Natural killer cell (primary cell): ENCODE data around the gene UBASH3B. TPM values are rescaled to one million over a fixed set of nuclear protein-coding genes. Genes with fewer than 3 reads are reported as not detected.

Experiments
- ATAC-seq, 3 donors: fragments of 150-1000 bp in 2 of 3; fragments of 200-7000 bp in 1 of 3; cut with Tn5 transposase; 1 replicate in 1 of 3; 2 replicates in 2 of 3; pipeline ENCODE4 v1.10.0; 2021; ENCODE audit warnings: mild to moderate bottlenecking in 2 of 3, moderate library complexity in 2 of 3
- DNase-seq, 2 donors: peaks; one replicate each; pipeline versions ENCODE4 v3.0.0 to v3.0.0-alpha.2; 2013 to 2021; ENCODE audit warnings: mixed read lengths in 1 of 2
- H3K27ac ChIP-seq: one replicate; pipeline ENCODE4 v1.5.1; 2013; ENCODE audit warnings: mild to moderate bottlenecking, low read length
- H3K27me3 ChIP-seq: one replicate; pipeline ENCODE4 v1.6.1; 2013; ENCODE audit warnings: low read length; ENCODE audit not compliant: control insufficient read depth, insufficient read depth
- H3K36me3 ChIP-seq: one replicate; pipeline ENCODE4 v1.6.1; 2013; ENCODE audit warnings: low read length; ENCODE audit not compliant: control insufficient read depth, insufficient read depth
- H3K4me1 ChIP-seq: one replicate; pipeline ENCODE4 v1.6.1; 2013; ENCODE audit warnings: low read length; ENCODE audit not compliant: control insufficient read depth, insufficient read depth
- H3K4me3 ChIP-seq: one replicate; pipeline ENCODE4 v1.5.1; 2013; ENCODE audit warnings: low read length
- H3K9me3 ChIP-seq: one replicate; pipeline ENCODE4 v1.6.1; 2013; ENCODE audit warnings: low read length; ENCODE audit not compliant: control insufficient read depth, insufficient read depth
- H3K27ac Mint-ChIP-seq, 2 donors: one replicate each; pipeline ENCODE4 v1.8.0; 2022; ENCODE audit warnings: mild to moderate bottlenecking in 2 of 2, mixed read lengths in 2 of 2, moderate library complexity in 1 of 2
- H3K27me3 Mint-ChIP-seq, 2 donors: one replicate each; pipeline ENCODE4 v1.8.0; 2022; ENCODE audit warnings: low read depth in 2 of 2, mixed read lengths in 2 of 2
- H3K36me3 Mint-ChIP-seq: one replicate; pipeline ENCODE4 v1.8.0; 2022; ENCODE audit warnings: mixed read lengths
- H3K4me1 Mint-ChIP-seq, 2 donors: one replicate each; pipeline ENCODE4 v1.8.0; 2022; ENCODE audit warnings: mixed read lengths in 2 of 2
- H3K4me3 Mint-ChIP-seq: one replicate; pipeline ENCODE4 v1.8.0; 2022; ENCODE audit warnings: mild to moderate bottlenecking, moderate library complexity, mixed read lengths
- H3K9me3 Mint-ChIP-seq, 2 donors: one replicate each; pipeline ENCODE4 v1.8.0; 2022; ENCODE audit warnings: mixed read lengths in 2 of 2
- WGBS: methylation state at CpG from one replicate; pipeline ENCODE4 v1.1.7; 2013; ENCODE audit warnings: missing lambda C conversion rate; ENCODE audit not compliant: insufficient coverage; 5-methylcytosine and 5-hydroxymethylcytosine counted together
- intact Hi-C: fragments of 100-400 bp; cut with micrococcal nuclease; formaldehyde crosslinking; loops from one replicate; pipeline ENCODE4 v1.14.2; 2022
- total RNA-seq, 4 donors: library from RNA; stranded (reverse); fragments of 120-200 nt in 1 of 4; gene quantifications; one replicate each; pipeline versions ENCODE4 v1.2.3 to v1.2.4, GENCODE V29; 2013 to 2022
- TF ChIP-seq, protein P1 (sequence below): fragments of 200-600 bp; IDR thresholded peaks from one replicate; pipeline ENCODE4 v1.8.0; 2022; ENCODE audit warnings: antibody characterized with exemption

Gene UBASH3B
- total RNA-seq, 3 donors from 2014 or later (not counting 1 experiment from before 2014, with no cell fraction given) = 28.7 to 33.9 (median 33.5) TPM

DNA sequence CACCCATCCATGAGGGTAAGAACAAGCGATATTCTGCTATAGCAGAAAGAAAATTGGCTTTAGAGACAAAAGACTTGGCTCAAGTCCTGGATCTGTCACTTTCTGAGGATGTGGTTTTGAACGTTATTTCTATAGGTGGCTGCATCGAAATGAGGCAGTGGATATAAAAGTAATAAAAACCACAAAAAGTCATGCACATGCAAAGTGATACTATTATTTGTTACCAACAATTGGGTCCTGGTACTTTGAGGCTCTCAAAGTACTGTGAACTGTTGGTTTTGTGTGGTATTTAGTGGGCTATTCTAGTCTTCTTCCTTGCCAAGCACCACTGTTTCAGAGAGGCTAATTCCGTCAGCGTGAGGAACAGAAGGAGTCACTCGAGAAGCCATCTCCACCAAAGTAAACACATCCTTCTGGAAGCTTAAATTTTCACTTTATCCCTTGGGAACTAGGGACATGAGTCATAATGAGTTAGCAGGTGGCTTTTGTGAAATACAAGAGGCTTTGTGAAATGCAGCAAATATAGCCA lies 13.1 kb downstream of the UBASH3B start:
- ATAC-seq = peak; percentile 7 to 59 (median 49)
- Histone ChIP-seq H3K9me3 (no peaks in the 10 kb centered on the region), H3K27ac (peak overlapping the region; percentile 21), H3K27me3 (no peaks in the 10 kb centered on the region), H3K4me1 (peaks cover 57% of the 10 kb centered on the region), H3K4me3 (no peak overlapping the region), H3K36me3 (peaks cover 2% of the 10 kb centered on the region)
- TF ChIP-seq, protein P1, sequence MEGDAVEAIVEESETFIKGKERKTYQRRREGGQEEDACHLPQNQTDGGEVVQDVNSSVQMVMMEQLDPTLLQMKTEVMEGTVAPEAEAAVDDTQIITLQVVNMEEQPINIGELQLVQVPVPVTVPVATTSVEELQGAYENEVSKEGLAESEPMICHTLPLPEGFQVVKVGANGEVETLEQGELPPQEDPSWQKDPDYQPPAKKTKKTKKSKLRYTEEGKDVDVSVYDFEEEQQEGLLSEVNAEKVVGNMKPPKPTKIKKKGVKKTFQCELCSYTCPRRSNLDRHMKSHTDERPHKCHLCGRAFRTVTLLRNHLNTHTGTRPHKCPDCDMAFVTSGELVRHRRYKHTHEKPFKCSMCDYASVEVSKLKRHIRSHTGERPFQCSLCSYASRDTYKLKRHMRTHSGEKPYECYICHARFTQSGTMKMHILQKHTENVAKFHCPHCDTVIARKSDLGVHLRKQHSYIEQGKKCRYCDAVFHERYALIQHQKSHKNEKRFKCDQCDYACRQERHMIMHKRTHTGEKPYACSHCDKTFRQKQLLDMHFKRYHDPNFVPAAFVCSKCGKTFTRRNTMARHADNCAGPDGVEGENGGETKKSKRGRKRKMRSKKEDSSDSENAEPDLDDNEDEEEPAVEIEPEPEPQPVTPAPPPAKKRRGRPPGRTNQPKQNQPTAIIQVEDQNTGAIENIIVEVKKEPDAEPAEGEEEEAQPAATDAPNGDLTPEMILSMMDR = no peak
- H3K9me3 Mint-ChIP-seq = peaks cover 3% of the 10 kb centered on the region in 2 donors
- DNase-seq = peak in 1 of 2 donors; percentile 57
- WGBS = under 1% methylated on average over 6 of the region's 6 CpGs
- H3K4me3 Mint-ChIP-seq = peak overlapping the region; percentile 13
- peak overlapping the region; percentile 12 to 22 for H3K27ac Mint-ChIP-seq
- intact Hi-C loops = no loop called here
- no peaks in the 10 kb centered on the region for H3K27me3 Mint-ChIP-seq
- H3K4me1 Mint-ChIP-seq = peaks cover 32 to 59% of the 10 kb centered on the region in 2 donors
- no peaks in the 10 kb centered on the region for H3K36me3 Mint-ChIP-seq

DNA sequence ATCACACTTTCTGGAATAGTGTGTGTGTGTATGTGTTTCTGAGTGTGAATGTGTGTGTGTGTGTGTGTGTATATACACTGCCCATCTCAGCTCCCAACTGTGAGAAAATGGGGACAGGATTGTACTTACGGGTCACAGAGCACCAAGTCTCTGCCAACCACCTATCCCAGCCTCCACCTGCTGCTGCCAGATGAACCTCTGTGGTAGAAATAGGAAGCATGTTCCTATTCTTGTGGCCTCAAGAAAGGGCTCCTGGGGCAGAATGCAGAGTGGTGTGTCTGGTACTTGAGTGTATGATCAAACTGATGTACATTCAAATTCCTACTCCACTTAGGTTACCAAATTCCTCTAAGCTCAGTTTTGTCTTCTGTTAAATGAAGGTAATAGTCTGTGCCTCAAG lies 14.6 kb downstream of the UBASH3B start:
- H3K27ac ChIP-seq = no peak overlapping the region
- Mint-ChIP-seq H3K4me3 (no peak overlapping the region), H3K4me1 (peaks cover 27 to 60% of the 10 kb centered on the region in 2 donors), H3K27me3 (no peaks in the 10 kb centered on the region), H3K27ac (no peak overlapping the region), H3K9me3 (peaks cover 3% of the 10 kb centered on the region in 2 donors), H3K36me3 (no peaks in the 10 kb centered on the region)
- no peak overlapping the region for H3K4me3 ChIP-seq
- intact Hi-C loops = no loop called here
- H3K9me3 ChIP-seq = no peaks in the 10 kb centered on the region
- DNase-seq (no peak), ATAC-seq (no peak)
- peaks cover 59% of the 10 kb centered on the region for H3K4me1 ChIP-seq
- H3K27me3 ChIP-seq = no peaks in the 10 kb centered on the region
- WGBS = no CpG with 5 or more reads among the region's 1 CpG
- TF ChIP-seq, protein P1 = no peak
- peaks cover 2% of the 10 kb centered on the region for H3K36me3 ChIP-seq

DNA sequence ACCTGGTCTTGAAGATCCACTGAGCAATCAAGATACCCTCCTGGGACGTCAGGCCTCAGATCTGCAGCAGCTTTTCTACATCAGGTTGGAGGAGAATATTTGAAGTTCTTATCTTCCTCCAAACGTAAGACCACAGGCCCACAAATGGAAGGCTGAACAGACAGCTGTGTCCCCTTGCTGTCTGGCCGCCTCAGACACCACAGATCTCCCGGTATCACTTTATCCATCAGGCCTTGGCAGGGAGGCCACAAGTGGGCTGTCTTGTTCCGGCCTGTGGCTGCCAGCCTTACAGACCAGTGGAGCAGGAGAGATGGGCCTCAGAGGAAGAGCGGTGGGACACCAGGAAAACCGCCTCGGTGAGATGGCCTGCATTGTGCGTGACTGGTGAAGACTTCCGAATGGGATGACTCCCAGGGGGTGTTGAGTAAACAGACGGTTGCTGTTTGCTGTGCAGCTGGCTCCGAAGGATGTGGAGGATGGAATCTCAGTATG lies 15.9 kb downstream of the UBASH3B start:
- ATAC-seq (no peak), DNase-seq (no peak)
- Histone ChIP-seq H3K4me3 (no peak overlapping the region), H3K9me3 (no peaks in the 10 kb centered on the region), H3K4me1 (peaks cover 66% of the 10 kb centered on the region), H3K36me3 (peaks cover 2% of the 10 kb centered on the region), H3K27ac (no peak overlapping the region), H3K27me3 (no peaks in the 10 kb centered on the region)
- peaks cover 3% of the 10 kb centered on the region in 2 donors for H3K9me3 Mint-ChIP-seq
- 48% methylated on average over 12 of the region's 12 CpGs for WGBS
- intact Hi-C loops = no loop called here
- TF ChIP-seq, protein P1 = no peak
- no peak overlapping the region for H3K4me3 Mint-ChIP-seq
- no peaks in the 10 kb centered on the region for H3K36me3 Mint-ChIP-seq
- no peak overlapping the region for H3K27ac Mint-ChIP-seq
- no peaks in the 10 kb centered on the region for H3K27me3 Mint-ChIP-seq
- H3K4me1 Mint-ChIP-seq = peaks cover 37 to 72% of the 10 kb centered on the region in 2 donors

DNA sequence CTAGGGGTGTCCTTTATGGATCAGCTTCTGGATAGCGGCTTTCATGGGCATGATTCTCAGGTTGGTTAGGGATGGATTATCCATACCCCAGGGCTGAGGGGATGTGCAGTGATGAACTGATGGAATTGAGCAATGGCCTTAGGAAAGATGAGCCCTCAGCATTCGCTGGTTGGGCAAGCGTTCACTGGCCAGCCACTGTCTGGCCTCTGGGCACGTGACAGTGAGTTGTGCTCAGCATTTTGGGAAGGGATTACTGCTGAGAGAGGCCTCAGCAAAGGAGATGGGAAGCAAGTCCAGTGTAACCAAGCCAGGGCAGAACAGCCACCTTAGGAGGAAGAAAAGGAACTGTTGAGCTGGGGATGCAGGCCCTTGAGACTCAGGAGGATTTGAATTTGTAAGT lies 17.4 kb downstream of the UBASH3B start:
- Histone ChIP-seq H3K4me3 (no peak overlapping the region), H3K27me3 (no peaks in the 10 kb centered on the region), H3K27ac (no peak overlapping the region), H3K36me3 (peaks cover 2% of the 10 kb centered on the region), H3K4me1 (peaks cover 63% of the 10 kb centered on the region), H3K9me3 (no peaks in the 10 kb centered on the region)
- H3K9me3 Mint-ChIP-seq = peaks cover 3% of the 10 kb centered on the region in 2 donors
- H3K27ac Mint-ChIP-seq = peak overlapping the region in 1 of 2 donors; percentile 11
- 96% methylated on average over 4 of the region's 4 CpGs for WGBS
- TF ChIP-seq, protein P1 = no peak
- peaks cover 43 to 69% of the 10 kb centered on the region in 2 donors for H3K4me1 Mint-ChIP-seq
- DNase-seq (no peak), ATAC-seq (no peak)
- no peaks in the 10 kb centered on the region for H3K36me3 Mint-ChIP-seq
- intact Hi-C loops = no loop called here
- H3K4me3 Mint-ChIP-seq = no peak overlapping the region
- H3K27me3 Mint-ChIP-seq = no peaks in the 10 kb centered on the region
